ENCODE results near the gene TNS3.

DNA sequence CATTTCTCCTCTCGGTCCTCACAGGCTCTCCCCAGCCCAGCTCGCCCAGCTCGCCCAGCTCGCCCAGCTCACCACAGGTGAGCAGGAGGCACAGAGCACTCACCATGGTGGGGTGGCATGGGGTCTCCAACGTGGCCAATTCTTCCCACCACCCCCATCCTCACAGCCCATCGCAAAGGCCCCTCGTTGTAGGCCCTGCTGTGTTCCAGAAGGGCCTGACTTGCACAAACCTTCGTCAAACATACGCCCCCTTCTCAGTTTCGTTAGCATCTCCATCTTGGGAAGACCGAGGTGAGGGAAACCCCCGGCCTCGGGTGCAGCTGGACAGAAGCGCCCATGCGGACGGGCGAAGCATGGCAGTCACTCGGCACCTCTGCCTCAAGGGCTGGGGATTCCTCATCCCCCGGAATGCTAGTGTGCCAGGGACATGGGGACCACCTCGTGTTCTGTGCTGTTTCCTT lies 304.6 kb downstream of the TNS3 start:
- TF ChIP-seq POLR2A (IDR thresholded peaks at IDR 0.05) (no peak), CTCF (IDR thresholded peaks at IDR 0.05) (no peak)
